Ishikawa (cell line): ENCODE measurements around the gene P3H2.

Source experiments
- CEBPB ChIP-seq: IDR thresholded peaks from 2 replicates; pipeline ENCODE4 v1.6.1; 2012
- CREB1 ChIP-seq: IDR thresholded peaks from 2 replicates; pipeline ENCODE4 v1.6.1; 2012; ENCODE audit warnings: low read depth
- EGR1 ChIP-seq: IDR thresholded peaks from 2 replicates; pipeline ENCODE4 v1.6.1; 2012
- EP300 ChIP-seq: IDR thresholded peaks from 2 replicates; pipeline ENCODE4 v1.6.1; 2012; ENCODE audit warnings: borderline replicate concordance
- FOXM1 ChIP-seq: IDR thresholded peaks from 2 replicates; pipeline ENCODE4 v1.6.1; 2012; ENCODE audit warnings: low read depth, borderline replicate concordance
- NFIC ChIP-seq: IDR thresholded peaks from 2 replicates; pipeline ENCODE4 v1.6.1; 2012
- RAD21 ChIP-seq: IDR thresholded peaks from 2 replicates; pipeline ENCODE4 v1.6.1; 2012; ENCODE audit warnings: low read depth
- TAF1 ChIP-seq: IDR thresholded peaks from 2 replicates; pipeline ENCODE4 v1.6.1; 2012; ENCODE audit warnings: low read depth, mild to moderate bottlenecking
- TCF12 ChIP-seq: IDR thresholded peaks from 2 replicates; pipeline ENCODE4 v1.6.1; 2012; ENCODE audit warnings: low read depth
- TEAD4 ChIP-seq: IDR thresholded peaks from 2 replicates; pipeline ENCODE4 v1.6.1; 2012
- YY1 ChIP-seq: IDR thresholded peaks from 2 replicates; pipeline ENCODE4 v1.6.1; 2012; ENCODE audit warnings: low read depth
- ZBTB7A ChIP-seq: IDR thresholded peaks from 2 replicates; pipeline ENCODE4 v1.6.1; 2012; ENCODE audit warnings: low read depth
- TF ChIP-seq, protein P1 (sequence below): IDR thresholded peaks from 2 replicates; pipeline ENCODE4 v1.6.1; 2012; ENCODE audit warnings: low read depth, mild to moderate bottlenecking
- TF ChIP-seq, protein P2 (sequence below): IDR thresholded peaks from 2 replicates; pipeline ENCODE4 v1.6.1; 2012
- TF ChIP-seq, protein P3 (sequence below): IDR thresholded peaks from 2 replicates; pipeline ENCODE4 v1.6.1; 2012

P3H2 gene

DNA sequence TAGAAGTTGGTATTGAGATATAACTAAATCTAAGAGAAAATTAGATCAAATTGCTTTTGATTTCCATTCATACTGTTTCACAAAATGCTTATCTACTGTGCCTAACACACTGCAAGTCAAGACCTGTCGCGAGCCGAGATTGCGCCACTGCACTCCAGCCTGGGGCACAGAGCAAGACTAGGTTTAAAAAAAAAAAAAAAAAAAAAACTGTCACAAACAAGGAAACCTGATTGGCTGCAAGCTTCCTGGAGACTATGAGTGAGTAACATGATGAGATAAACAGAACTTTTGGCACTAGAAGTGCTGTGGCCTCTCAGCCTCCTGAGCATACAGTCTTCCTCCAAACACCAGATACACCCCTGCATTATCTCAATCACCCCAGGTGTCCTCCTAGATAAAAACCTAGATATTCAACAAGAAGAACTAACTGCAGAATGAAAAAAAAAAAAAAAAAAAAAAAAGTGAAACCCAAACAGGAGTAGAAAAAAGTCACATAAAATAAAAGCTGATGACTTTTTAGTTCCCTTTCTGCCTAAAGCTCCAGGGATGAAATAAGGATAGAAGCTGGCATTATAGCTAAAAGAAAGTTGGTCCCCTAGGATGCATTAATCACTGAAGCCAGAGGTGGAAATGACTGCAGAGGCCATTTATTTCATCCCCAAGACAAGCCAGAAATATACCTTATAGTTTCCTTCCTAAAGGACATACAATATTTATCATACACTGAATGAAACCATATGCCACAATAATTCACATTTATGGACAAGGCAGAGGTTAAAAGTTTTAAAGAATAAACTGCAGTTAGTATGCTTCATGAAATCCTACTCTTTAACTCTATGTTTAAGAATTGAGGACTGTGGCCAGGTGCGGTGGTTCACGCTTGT, 82.4 kb downstream of the P3H2 start:
- TF ChIP-seq CEBPB (peak; percentile 88), CREB1 (no peak)

DNA sequence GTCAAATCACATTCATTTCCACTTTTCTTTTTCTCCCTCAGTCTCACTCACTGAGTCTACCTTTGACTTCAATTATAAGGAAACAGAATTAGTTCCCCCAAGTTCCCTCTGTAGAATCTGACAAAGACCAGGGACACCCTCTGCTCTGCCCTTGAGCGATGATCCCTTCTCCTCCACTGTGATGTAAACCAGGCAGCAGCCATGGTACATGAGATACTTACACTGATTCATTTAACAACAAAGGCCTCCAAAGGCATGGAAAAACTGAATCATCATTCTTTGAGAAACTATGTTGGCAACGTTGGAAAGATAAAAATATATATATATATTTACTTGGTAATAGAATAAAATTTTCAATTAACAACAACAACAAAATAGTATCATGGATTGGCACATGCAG, 84.1 kb downstream of the P3H2 start:
- TF ChIP-seq TEAD4, result no peak
- TF ChIP-seq, protein P1, sequence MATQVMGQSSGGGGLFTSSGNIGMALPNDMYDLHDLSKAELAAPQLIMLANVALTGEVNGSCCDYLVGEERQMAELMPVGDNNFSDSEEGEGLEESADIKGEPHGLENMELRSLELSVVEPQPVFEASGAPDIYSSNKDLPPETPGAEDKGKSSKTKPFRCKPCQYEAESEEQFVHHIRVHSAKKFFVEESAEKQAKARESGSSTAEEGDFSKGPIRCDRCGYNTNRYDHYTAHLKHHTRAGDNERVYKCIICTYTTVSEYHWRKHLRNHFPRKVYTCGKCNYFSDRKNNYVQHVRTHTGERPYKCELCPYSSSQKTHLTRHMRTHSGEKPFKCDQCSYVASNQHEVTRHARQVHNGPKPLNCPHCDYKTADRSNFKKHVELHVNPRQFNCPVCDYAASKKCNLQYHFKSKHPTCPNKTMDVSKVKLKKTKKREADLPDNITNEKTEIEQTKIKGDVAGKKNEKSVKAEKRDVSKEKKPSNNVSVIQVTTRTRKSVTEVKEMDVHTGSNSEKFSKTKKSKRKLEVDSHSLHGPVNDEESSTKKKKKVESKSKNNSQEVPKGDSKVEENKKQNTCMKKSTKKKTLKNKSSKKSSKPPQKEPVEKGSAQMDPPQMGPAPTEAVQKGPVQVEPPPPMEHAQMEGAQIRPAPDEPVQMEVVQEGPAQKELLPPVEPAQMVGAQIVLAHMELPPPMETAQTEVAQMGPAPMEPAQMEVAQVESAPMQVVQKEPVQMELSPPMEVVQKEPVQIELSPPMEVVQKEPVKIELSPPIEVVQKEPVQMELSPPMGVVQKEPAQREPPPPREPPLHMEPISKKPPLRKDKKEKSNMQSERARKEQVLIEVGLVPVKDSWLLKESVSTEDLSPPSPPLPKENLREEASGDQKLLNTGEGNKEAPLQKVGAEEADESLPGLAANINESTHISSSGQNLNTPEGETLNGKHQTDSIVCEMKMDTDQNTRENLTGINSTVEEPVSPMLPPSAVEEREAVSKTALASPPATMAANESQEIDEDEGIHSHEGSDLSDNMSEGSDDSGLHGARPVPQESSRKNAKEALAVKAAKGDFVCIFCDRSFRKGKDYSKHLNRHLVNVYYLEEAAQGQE, result no peak
- TF ChIP-seq, protein P2, sequence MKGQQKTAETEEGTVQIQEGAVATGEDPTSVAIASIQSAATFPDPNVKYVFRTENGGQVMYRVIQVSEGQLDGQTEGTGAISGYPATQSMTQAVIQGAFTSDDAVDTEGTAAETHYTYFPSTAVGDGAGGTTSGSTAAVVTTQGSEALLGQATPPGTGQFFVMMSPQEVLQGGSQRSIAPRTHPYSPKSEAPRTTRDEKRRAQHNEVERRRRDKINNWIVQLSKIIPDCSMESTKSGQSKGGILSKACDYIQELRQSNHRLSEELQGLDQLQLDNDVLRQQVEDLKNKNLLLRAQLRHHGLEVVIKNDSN, result no peak
- no peak for TF ChIP-seq ZBTB7A
- no peak for TF ChIP-seq RAD21
- no peak for TF ChIP-seq NFIC
- no peak for TF ChIP-seq EP300

DNA sequence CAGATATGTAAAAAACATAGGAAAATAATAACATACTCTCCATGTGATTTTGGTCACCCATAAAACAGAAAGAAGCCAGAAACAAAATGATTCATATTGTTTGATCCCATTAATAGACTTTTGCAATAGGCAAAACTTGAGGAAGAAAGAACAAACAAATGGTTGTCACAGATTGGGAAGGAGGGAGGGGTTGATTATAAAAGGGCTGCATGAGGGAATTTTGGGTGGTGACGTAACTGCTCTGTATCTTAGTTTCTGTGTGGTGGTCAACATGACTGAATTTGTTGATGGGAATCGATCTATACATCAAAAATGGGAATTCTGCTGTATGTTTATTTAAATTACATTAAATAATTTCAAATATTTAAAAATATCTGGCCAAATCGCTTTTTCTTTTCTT, 86.3 kb downstream of the P3H2 start:
- no peak for TF ChIP-seq YY1
- no peak for TF ChIP-seq NFIC
- TF ChIP-seq CREB1, result no peak
- TF ChIP-seq TEAD4, result no peak
- TF ChIP-seq TAF1, result no peak
- no peak for TF ChIP-seq CEBPB
- TF ChIP-seq, protein P3, sequence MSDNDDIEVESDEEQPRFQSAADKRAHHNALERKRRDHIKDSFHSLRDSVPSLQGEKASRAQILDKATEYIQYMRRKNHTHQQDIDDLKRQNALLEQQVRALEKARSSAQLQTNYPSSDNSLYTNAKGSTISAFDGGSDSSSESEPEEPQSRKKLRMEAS, result no peak

DNA sequence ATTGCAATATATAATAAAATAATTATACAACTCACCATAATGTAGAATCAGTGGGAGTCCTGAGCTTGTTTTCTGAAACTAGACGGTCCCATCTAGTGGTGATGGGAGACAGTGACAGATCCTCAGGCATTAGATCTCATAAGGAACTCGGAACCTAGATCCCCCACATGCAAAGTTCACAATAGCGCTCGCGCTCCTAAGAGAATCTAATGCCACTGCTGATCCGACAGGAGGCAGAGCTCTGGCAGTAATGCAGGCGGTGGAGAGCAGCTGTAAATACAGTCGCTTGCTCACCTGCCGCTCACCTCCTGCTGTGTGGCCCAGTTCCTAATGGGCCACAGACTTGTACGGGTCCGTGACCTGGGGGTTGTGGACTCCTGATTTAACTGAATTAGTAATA, 87.8 kb downstream of the P3H2 start:
- no peak for TF ChIP-seq RAD21

DNA sequence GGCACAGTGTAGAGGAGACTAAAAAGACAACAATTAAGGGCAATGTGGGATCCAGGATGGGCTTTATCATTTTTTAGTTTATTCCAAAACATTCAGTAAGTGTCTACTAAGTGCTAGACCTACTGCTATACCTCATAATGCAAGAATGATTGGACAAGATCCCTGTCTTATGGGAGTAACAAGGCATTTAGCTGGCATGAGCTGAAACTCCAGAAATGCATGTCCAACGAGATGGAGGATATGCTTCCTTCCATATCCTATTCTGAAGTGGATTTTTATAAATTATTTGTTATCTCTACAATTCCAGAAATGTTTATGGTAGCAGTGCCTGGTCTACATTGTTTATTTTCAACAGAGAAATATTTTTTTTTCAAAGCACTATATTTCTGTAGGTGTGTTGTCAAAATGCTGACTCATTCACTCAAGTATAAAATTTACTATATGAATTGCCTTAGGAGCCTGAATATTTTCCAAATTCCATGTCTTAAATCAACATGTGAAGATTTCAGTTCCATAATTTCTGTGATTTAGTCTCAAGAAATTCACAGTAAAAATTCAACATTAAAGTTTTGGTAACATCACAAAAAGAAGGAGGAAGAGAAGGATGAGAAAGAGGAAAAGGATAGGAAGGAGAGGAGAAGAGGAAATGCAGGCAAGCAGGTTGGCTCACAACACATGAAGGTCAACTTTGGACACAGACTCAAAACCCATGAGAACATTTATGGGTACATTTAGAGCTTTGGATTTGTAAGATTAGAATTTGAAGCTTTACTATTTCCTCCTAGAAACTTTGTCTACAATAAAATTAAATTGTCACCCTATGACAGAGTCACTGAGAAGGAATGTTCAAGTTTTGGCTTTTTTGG, 88.6 kb downstream of the P3H2 start:
- TF ChIP-seq, protein P2, result no peak
- no peak for TF ChIP-seq CEBPB
- TF ChIP-seq ZBTB7A, result no peak
- no peak for TF ChIP-seq EGR1

DNA sequence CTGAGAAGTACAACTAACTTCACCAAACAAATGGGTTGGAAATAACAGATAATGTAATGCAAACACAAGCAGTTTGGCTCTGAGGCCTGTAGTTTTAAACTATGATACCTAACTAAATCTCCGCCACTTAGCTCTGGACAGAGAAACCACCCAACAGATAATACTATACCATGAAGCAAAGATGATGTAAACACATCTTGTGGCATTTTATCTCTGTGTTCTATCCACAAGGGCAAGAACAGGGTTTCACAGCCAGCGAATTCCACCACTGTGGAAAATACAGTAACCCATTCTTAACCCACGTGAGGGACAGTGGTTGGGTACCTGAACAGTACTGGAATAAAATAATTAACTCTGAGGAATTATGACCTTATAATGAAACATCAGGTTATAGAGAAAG, 93.6 kb downstream of the P3H2 start:
- no peak for TF ChIP-seq ZBTB7A
- TF ChIP-seq CREB1, result no peak
- TF ChIP-seq, protein P3, result no peak
- no peak for TF ChIP-seq CEBPB
- TF ChIP-seq EGR1, result no peak
- TF ChIP-seq RAD21, result no peak

DNA sequence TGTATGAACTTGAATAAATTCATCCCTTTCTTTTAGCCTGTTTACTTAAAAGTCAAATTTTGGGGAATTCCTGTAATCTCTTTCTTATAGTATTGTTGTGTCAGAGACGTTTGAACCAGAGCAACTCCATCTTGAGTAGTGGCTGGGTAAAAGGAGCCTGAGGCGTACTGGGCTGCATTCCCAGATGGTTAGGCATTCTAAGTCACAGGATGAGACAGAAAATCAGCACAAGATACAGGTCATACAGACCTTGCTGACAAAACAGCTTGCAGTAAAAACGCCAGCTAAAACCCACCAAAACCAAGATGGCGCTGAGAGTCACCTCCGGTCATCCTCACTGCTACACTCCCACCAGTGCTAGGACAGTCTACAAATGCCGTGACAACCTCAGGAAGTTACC, 94.5 kb downstream of the P3H2 start:
- no peak for TF ChIP-seq RAD21
- TF ChIP-seq FOXM1, result no peak
- no peak for TF ChIP-seq NFIC
- TF ChIP-seq ZBTB7A, result no peak
- TF ChIP-seq CEBPB, result no peak
- no peak for TF ChIP-seq TEAD4
- TF ChIP-seq, protein P3, result no peak
- TF ChIP-seq EP300, result no peak
- TF ChIP-seq TCF12, result no peak

DNA sequence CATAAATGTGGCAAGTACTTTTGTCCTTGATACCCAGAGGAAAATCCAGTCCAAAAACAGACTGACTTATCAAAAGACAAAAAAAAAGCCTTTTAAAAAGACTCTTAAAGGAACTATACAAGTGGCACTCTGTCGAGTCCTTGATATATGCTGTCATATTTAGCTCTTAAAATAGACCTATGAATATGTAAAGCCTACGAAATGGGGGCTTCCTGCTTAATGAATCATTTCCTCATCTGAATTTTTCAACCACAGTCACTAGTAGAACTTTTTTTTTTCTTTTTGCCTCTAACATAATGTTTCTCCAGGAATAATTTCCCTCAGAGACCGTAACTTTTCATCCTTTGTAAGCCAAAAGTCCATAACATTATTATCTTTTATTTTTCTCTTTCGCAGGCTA, 95.8 kb downstream of the P3H2 start:
- TF ChIP-seq EGR1, result no peak
- TF ChIP-seq TCF12, result no peak
- no peak for TF ChIP-seq CEBPB
- TF ChIP-seq RAD21, result no peak
- TF ChIP-seq, protein P3, result no peak
- no peak for TF ChIP-seq YY1
- no peak for TF ChIP-seq CREB1
- TF ChIP-seq, protein P2, result no peak
